Fibroblast of skin of scalp (primary cell): ENCODE results near the gene IRF6.
A peak's percentile ranks its signal among the peaks of the same experiment; 100 is the strongest.
"Not testable (repeated sequence)": the region's sequence is repeated elsewhere in the genome, so short reads cannot be mapped to it uniquely, and the experiment has no call there.

Source experiments
- DNase-seq: peaks from one replicate; pipeline ENCODE4 v3.0.0-alpha.2; 2013

IRF6 gene

GRCh38 chr1:209823143-209824041 is 17.4 kb upstream of the IRF6 start:
- DNase-seq: peak; percentile 65

- DNase-seq: no peak
Measured at GRCh38 chr1:209822706-209823105, 16.8 kb upstream of the IRF6 start.

GRCh38 chr1:209820986-209821385 is 15.0 kb upstream of the IRF6 start:
- no peak for DNase-seq

- no peak for DNase-seq
Measured at GRCh38 chr1:209819058-209819457, 13.1 kb upstream of the IRF6 start.

- no peak for DNase-seq
Measured at GRCh38 chr1:209817691-209818090, 11.7 kb upstream of the IRF6 start.

- DNase-seq: no peak
Measured at GRCh38 chr1:209816923-209817322, 11.0 kb upstream of the IRF6 start.

GRCh38 chr1:209815931-209816341 is 10.0 kb upstream of the IRF6 start:
- no peak for DNase-seq

- no peak for DNase-seq
Measured at GRCh38 chr1:209815490-209815889, 9.5 kb upstream of the IRF6 start.

- DNase-seq: no peak
Measured at GRCh38 chr1:209813902-209814301, 8.0 kb upstream of the IRF6 start.

GRCh38 chr1:209810783-209811182 is 4.8 kb upstream of the IRF6 start:
- no peak for DNase-seq

- DNase-seq: no peak
Measured at GRCh38 chr1:209809611-209810010, 3.7 kb upstream of the IRF6 start.

GRCh38 chr1:209808059-209808581 is 2.2 kb upstream of the IRF6 start:
- DNase-seq: peak; percentile 90

GRCh38 chr1:209807509-209807908 is 1.6 kb upstream of the IRF6 start:
- DNase-seq: no peak

GRCh38 chr1:209805341-209805781 is 581 bp downstream of the IRF6 start:
- DNase-seq: no peak

GRCh38 chr1:209803568-209803967 is 2.4 kb downstream of the IRF6 start:
- DNase-seq: no peak

GRCh38 chr1:209802780-209803152 is 3.2 kb downstream of the IRF6 start:
- no peak for DNase-seq

GRCh38 chr1:209802117-209802779 is 3.7 kb downstream of the IRF6 start:
- no peak for DNase-seq

- no peak for DNase-seq
Measured at GRCh38 chr1:209800984-209801834, 4.7 kb downstream of the IRF6 start.

GRCh38 chr1:209797978-209798639 is 7.8 kb downstream of the IRF6 start:
- DNase-seq: peak; percentile 14

GRCh38 chr1:209793711-209794110 is 12.2 kb downstream of the IRF6 start:
- not testable (repeated sequence) for DNase-seq

GRCh38 chr1:209791920-209792319 is 14.0 kb downstream of the IRF6 start:
- no peak for DNase-seq
